KMS-11 (cell line): Measurements from ENCODE around the gene TAS2R1.

Experiments
- H2AFZ ChIP-seq: fragments of 200-600 bp; sonication (generic); 2 replicates; pipeline ENCODE4 v1.6.1; 2016; ENCODE audit warnings: antibody characterized with exemption, mixed run types, low read depth
- H3K27ac ChIP-seq: fragments of 200-600 bp; sonication (generic); 2 replicates; pipeline ENCODE4 v1.6.1; 2016; ENCODE audit warnings: mild to moderate bottlenecking, mixed run types
- H3K27me3 ChIP-seq: fragments of 200-600 bp; sonication (generic); 2 replicates; pipeline ENCODE4 v1.6.1; 2017; ENCODE audit warnings: mild to moderate bottlenecking, low read depth, mixed run types, moderate library complexity; ENCODE audit not compliant: insufficient read depth
- H3K36me3 ChIP-seq: fragments of 200-600 bp; sonication (generic); 2 replicates; pipeline ENCODE4 v1.6.1; 2017; ENCODE audit warnings: mild to moderate bottlenecking, mixed run types; ENCODE audit not compliant: insufficient read depth
- H3K4me1 ChIP-seq: fragments of 200-600 bp; sonication (generic); 2 replicates; pipeline ENCODE4 v1.6.1; 2016; ENCODE audit warnings: mild to moderate bottlenecking, low read depth, mixed run types; ENCODE audit not compliant: poor library complexity, severe bottlenecking
- H3K4me2 ChIP-seq: fragments of 200-600 bp; sonication (generic); 2 replicates; pipeline ENCODE4 v1.7.0; 2016; ENCODE audit warnings: mild to moderate bottlenecking, mixed run types
- H3K4me3 ChIP-seq: fragments of 200-600 bp; sonication (generic); IDR thresholded peaks from 2 replicates; pipeline ENCODE4 v1.6.1; 2017; ENCODE audit warnings: low read depth, low read length, mixed read lengths; ENCODE audit not compliant: insufficient read depth
- H3K79me2 ChIP-seq: fragments of 200-600 bp; sonication (generic); 2 replicates; pipeline ENCODE4 v1.6.1; 2016; ENCODE audit warnings: low read depth, mixed run types; ENCODE audit not compliant: insufficient read depth
- H3K9ac ChIP-seq: fragments of 200-600 bp; sonication (generic); 2 replicates; pipeline ENCODE4 v1.6.1; 2016; ENCODE audit warnings: mild to moderate bottlenecking, mixed run types
- H4K20me1 ChIP-seq: fragments of 200-600 bp; sonication (generic); 2 replicates; pipeline ENCODE4 v1.6.1; 2016; ENCODE audit warnings: mild to moderate bottlenecking, mixed run types; ENCODE audit not compliant: insufficient read depth
- CTCF ChIP-seq: fragments of 200-600 bp; sonication (generic); conservative IDR thresholded peaks from 2 replicates; pipeline ENCODE4 v1.6.1; 2017; ENCODE audit warnings: low read depth, mild to moderate bottlenecking, antibody characterized with exemption, low read length, moderate library complexity, mixed read lengths

Gene TAS2R1

GRCh38 chr5:9613360-9613759, 16.8 kb downstream of the TAS2R1 start:
- no peak overlapping the region for H2AFZ ChIP-seq
- no peaks in the 10 kb centered on the region for H4K20me1 ChIP-seq
- no peak overlapping the region for H3K9ac ChIP-seq
- H3K4me3 ChIP-seq: no peak overlapping the region
- TF ChIP-seq CTCF: no peak
- H3K79me2 ChIP-seq: no peaks in the 10 kb centered on the region
- H3K27me3 ChIP-seq: no peaks in the 10 kb centered on the region
- H3K4me2 ChIP-seq: no peak overlapping the region
- H3K27ac ChIP-seq: no peak overlapping the region
- no peaks in the 10 kb centered on the region for H3K4me1 ChIP-seq
- H3K36me3 ChIP-seq: no peaks in the 10 kb centered on the region; the same call in 1 of the 2 replicates

- no peak for TF ChIP-seq CTCF
- Histone ChIP-seq H3K36me3 (no peaks in the 10 kb centered on the region; the same call in 1 of the 2 replicates), H3K27ac (no peak overlapping the region), H3K4me1 (no peaks in the 10 kb centered on the region), H4K20me1 (no peaks in the 10 kb centered on the region), H3K9ac (no peak overlapping the region), H3K4me2 (no peak overlapping the region), H3K27me3 (no peaks in the 10 kb centered on the region), H3K4me3 (no peak overlapping the region), H2AFZ (no peak overlapping the region), H3K79me2 (no peaks in the 10 kb centered on the region)
Observed at GRCh38 chr5:9610969-9611368, 19.2 kb downstream of the TAS2R1 start.

- TF ChIP-seq CTCF: no peak
- Histone ChIP-seq H3K27ac (no peak overlapping the region), H3K27me3 (no peaks in the 10 kb centered on the region), H4K20me1 (no peaks in the 10 kb centered on the region), H2AFZ (no peak overlapping the region), H3K36me3 (no peaks in the 10 kb centered on the region; the same call in 1 of the 2 replicates), H3K9ac (no peak overlapping the region), H3K4me3 (no peak overlapping the region), H3K4me1 (no peaks in the 10 kb centered on the region), H3K4me2 (no peak overlapping the region), H3K79me2 (no peaks in the 10 kb centered on the region)
Observed at GRCh38 chr5:9610364-9610763, 19.8 kb downstream of the TAS2R1 start.

GRCh38 chr5:9608093-9608492, 22.1 kb downstream of the TAS2R1 start:
- H3K27me3 ChIP-seq: no peaks in the 10 kb centered on the region
- H3K9ac ChIP-seq: no peak overlapping the region
- H2AFZ ChIP-seq: no peak overlapping the region

More at GRCh38 chr5:9608093-9608492, 22.1 kb downstream of the TAS2R1 start:
- Histone ChIP-seq H3K4me2 (no peak overlapping the region), H3K4me1 (no peaks in the 10 kb centered on the region), H3K27ac (no peak overlapping the region), H3K4me3 (no peak overlapping the region), H4K20me1 (no peaks in the 10 kb centered on the region), H3K36me3 (no peaks in the 10 kb centered on the region; the same call in 1 of the 2 replicates), H3K79me2 (no peaks in the 10 kb centered on the region)
- TF ChIP-seq CTCF: no peak
